ENCODE data around the gene MPI.

MPI gene

GRCh38 chr15:74951006-74951405 lies 61.2 kb downstream of the MPI start:
- no peak for TF ChIP-seq CTCF (conservative IDR thresholded peaks at IDR 0.05)
- no peak overlapping the region for H3K27ac ChIP-seq
